ENCODE data around the gene ADGRG6. TPM values are rescaled to one million over a fixed set of nuclear protein-coding genes. Genes with fewer than 3 reads are reported as not detected.

Gene ADGRG6
- total and polyA plus RNA-seq, 3 donors from 2014 or later: 5.1 to 10.6 (median 7.2) TPM

DNA sequence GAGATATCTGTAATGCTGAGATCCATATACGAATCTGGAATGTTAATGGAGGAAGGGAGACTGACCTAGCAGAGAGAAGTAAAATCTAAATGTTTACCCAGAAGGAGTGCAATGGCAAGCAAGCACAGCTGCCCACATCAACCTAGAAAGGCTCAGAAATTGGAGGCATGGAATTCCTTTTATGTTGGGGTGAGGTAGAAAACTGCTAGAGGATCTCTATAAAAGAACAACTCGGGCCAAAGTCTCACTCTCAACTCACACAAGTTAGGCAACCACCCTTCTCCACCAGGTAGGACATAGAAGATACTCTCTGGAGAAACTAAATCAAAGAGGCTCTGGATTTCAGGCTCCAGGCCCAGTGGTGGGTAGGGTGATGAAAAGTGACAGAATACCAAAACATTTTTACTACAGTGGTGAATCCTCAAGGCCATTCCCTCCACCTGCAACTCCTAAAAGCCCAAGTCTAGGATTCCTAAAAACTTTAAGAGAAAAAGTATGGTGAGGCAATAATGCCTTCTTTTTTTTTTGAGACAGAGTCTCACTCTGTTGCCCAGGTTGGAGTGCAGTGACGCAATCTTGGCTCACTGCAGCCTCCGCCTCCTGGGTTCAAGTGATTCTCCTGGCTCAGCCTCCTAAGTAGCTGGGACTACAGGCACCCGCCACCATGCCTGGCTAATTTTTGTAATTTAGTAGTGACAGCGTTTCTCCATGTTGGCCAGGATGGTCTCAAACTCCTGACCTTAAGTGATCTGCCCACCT, 9.5 kb upstream of the ADGRG6 start:
- no peak for DNase-seq
- Histone ChIP-seq H3K4me3 (no peak overlapping the region), H3K4me1 (no peaks in the 10 kb centered on the region), H3K27ac (no peak overlapping the region), H3K9me3 (no peaks in the 10 kb centered on the region), H3K36me3 (ENCODE audit: low read depth, missing control alignments) (no peaks in the 10 kb centered on the region), H3K27me3 (no peaks in the 10 kb centered on the region)
- intact Hi-C loops (cut with DNase I; ENCODE audit: low total_unique reads): no loop called here
- 87 to 88% methylated on average over 6 of the region's 6 CpGs for WGBS, 2 donors
- TF ChIP-seq CTCF (IDR thresholded peaks at IDR 0.05) (no peak), POLR2A (IDR thresholded peaks at IDR 0.05) (no peak)

- intact Hi-C loops (cut with DNase I; ENCODE audit: low total_unique reads): no loop called here
- H3K4me3 ChIP-seq: no peak overlapping the region
- TF ChIP-seq POLR2A (IDR thresholded peaks at IDR 0.05) (no peak), CTCF (IDR thresholded peaks at IDR 0.05) (no peak)
- no peaks in the 10 kb centered on the region for H3K27me3 ChIP-seq
- no peak for DNase-seq
- 93 to 98% methylated on average over 2 of the region's 2 CpGs for WGBS, 2 donors
- no peaks in the 10 kb centered on the region for H3K9me3 ChIP-seq
- H3K27ac ChIP-seq: no peak overlapping the region
- H3K36me3 ChIP-seq (ENCODE audit: low read depth, missing control alignments): no peaks in the 10 kb centered on the region
- H3K4me1 ChIP-seq: no peaks in the 10 kb centered on the region
Measured at GRCh38 chr6:142293121-142293520, 8.7 kb upstream of the ADGRG6 start.

DNA sequence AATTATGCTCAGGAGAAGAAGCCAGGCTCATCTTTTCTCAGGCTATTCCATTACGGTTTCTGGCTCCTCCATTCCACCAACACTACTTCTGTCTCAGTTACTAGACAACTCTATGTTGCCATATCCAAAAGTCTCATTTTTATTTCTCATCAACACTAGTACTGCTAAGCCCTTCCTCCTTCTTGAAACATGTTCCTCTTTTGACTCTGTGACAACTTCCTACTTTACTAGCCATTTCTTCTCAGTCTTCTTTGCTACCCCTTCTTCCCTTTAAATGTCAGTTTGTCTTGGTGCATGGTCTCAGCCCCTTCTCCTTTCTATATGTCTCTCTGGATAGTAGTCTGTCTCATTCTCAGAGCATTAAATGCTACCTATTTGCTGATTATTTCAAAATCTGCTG, 7.1 kb upstream of the ADGRG6 start:
- 79 to 94% methylated on average over 1 of the region's 1 CpG for WGBS, 2 donors
- H3K4me3 ChIP-seq: no peak overlapping the region
- no peaks in the 10 kb centered on the region for H3K27me3 ChIP-seq
- no peaks in the 10 kb centered on the region for H3K4me1 ChIP-seq
- intact Hi-C loops (cut with DNase I; ENCODE audit: low total_unique reads): no loop called here
- no peak overlapping the region for H3K27ac ChIP-seq
- DNase-seq: no peak
- no peaks in the 10 kb centered on the region for H3K9me3 ChIP-seq
- no peaks in the 10 kb centered on the region for H3K36me3 ChIP-seq (ENCODE audit: low read depth, missing control alignments)
- TF ChIP-seq POLR2A (IDR thresholded peaks at IDR 0.05): no peak
- no peak for TF ChIP-seq CTCF (IDR thresholded peaks at IDR 0.05)

- intact Hi-C loops (cut with DNase I; ENCODE audit: low total_unique reads): no loop called here
- DNase-seq: no peak
- TF ChIP-seq POLR2A (IDR thresholded peaks at IDR 0.05) (no peak), CTCF (IDR thresholded peaks at IDR 0.05) (no peak)
Measured at GRCh38 chr6:142296975-142297604, 4.7 kb upstream of the ADGRG6 start.

More at GRCh38 chr6:142296975-142297604, 4.7 kb upstream of the ADGRG6 start:
- no peaks in the 10 kb centered on the region for H3K9me3 ChIP-seq
- 88 to 95% methylated on average over 2 of the region's 2 CpGs for WGBS, 2 donors
- H3K4me3 ChIP-seq: no peak overlapping the region
- H3K27me3 ChIP-seq: no peaks in the 10 kb centered on the region
- H3K36me3 ChIP-seq (ENCODE audit: low read depth, missing control alignments): no peaks in the 10 kb centered on the region
- no peaks in the 10 kb centered on the region for H3K4me1 ChIP-seq
- no peak overlapping the region for H3K27ac ChIP-seq
